ENCODE data around the gene AVPI1. TPM values are rescaled to one million over a fixed set of nuclear protein-coding genes. Genes with fewer than 3 reads are reported as not detected.

AVPI1 gene
- total and polyA plus RNA-seq, 2 experiments from 2014 or later, result 7.4 to 7.6 TPM

DNA sequence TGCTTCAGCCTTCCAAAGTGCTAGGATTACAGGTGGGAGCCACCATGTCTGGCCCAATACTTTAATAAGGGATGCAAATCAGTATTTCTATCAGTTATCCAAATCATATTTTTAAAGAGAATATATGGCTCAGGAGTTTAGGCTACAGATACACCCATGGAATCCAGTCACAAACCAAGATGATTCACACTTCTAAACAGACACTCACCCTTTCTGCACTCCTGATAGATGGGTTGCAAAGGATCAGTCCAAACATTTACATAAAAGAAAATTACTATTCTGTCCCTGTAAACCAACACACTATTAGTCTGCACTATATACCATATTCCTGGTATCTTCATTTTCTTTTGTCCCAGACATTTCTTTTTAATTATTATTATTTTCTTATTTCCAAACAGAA is 55.9 kb downstream of the AVPI1 start (continued):
- TF ChIP-seq, protein P1, sequence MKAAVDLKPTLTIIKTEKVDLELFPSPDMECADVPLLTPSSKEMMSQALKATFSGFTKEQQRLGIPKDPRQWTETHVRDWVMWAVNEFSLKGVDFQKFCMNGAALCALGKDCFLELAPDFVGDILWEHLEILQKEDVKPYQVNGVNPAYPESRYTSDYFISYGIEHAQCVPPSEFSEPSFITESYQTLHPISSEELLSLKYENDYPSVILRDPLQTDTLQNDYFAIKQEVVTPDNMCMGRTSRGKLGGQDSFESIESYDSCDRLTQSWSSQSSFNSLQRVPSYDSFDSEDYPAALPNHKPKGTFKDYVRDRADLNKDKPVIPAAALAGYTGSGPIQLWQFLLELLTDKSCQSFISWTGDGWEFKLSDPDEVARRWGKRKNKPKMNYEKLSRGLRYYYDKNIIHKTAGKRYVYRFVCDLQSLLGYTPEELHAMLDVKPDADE (IDR thresholded peaks at IDR 0.05), result no peak
- TF ChIP-seq POLR2AphosphoS5 (IDR thresholded peaks at IDR 0.05; ENCODE audit: low read depth) (no peak), EZH2 (IDR thresholded peaks at IDR 0.05; ENCODE audit: low read depth, unreplicated experiment) (no peak), JUNB (IDR thresholded peaks at IDR 0.05; ENCODE audit: unreplicated experiment) (no peak), STAT1 (IDR thresholded peaks at IDR 0.05; ENCODE audit: unreplicated experiment) (no peak), NANOG (IDR thresholded peaks at IDR 0.05; ENCODE audit: borderline replicate concordance) (no peak), ZNF114 (CRISPR knock-in tag; IDR thresholded peaks at IDR 0.05) (no peak), CREB1 (CRISPR knock-in tag; IDR thresholded peaks at IDR 0.05; ENCODE audit: low read depth) (no peak), ZNF331 (CRISPR knock-in tag; IDR thresholded peaks at IDR 0.05; ENCODE audit: low read depth) (no peak)
- TF ChIP-seq, protein P2, sequence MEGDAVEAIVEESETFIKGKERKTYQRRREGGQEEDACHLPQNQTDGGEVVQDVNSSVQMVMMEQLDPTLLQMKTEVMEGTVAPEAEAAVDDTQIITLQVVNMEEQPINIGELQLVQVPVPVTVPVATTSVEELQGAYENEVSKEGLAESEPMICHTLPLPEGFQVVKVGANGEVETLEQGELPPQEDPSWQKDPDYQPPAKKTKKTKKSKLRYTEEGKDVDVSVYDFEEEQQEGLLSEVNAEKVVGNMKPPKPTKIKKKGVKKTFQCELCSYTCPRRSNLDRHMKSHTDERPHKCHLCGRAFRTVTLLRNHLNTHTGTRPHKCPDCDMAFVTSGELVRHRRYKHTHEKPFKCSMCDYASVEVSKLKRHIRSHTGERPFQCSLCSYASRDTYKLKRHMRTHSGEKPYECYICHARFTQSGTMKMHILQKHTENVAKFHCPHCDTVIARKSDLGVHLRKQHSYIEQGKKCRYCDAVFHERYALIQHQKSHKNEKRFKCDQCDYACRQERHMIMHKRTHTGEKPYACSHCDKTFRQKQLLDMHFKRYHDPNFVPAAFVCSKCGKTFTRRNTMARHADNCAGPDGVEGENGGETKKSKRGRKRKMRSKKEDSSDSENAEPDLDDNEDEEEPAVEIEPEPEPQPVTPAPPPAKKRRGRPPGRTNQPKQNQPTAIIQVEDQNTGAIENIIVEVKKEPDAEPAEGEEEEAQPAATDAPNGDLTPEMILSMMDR (conservative IDR thresholded peaks at IDR 0.05; ENCODE audit: low read depth in 2 of 2), result no peak

GRCh38 chr10:97629289-97629688 is 57.8 kb downstream of the AVPI1 start:
- H3K36me3 Mint-ChIP-seq (ENCODE audit: low read depth), result no peaks in the 10 kb centered on the region
- no peaks in the 10 kb centered on the region for H3K27me3 ChIP-seq (ENCODE audit: insufficient read depth)
- no peak overlapping the region for H3K27ac Mint-ChIP-seq
- H3K9me3 Mint-ChIP-seq, result no peaks in the 10 kb centered on the region
- no peaks in the 10 kb centered on the region for H3K36me3 ChIP-seq (ENCODE audit: insufficient read depth)
- H3F3A ChIP-seq (replicated peaks; ENCODE audit: low read depth), result no peaks in the 10 kb centered on the region
- peaks cover 6% of the 10 kb centered on the region; the same call in 2 of the 3 replicates for H3K4me1 Mint-ChIP-seq
- no peak overlapping the region for H3K4me3 ChIP-seq
- H3K4me2 ChIP-seq, result no peak overlapping the region
- peaks cover 4% of the 10 kb centered on the region for H4K20me1 ChIP-seq (replicated peaks; ENCODE audit: insufficient read depth)
- H3K4me1 ChIP-seq (ENCODE audit: insufficient read depth), result 0 out of 2 replicates have a peak, but pooled peaks cover 3% of the 10 kb centered on the region
- H3K4me3 Mint-ChIP-seq, result no peak overlapping the region
- ATAC-seq (no peak), DNase-seq (ENCODE audit: low spot score) (no peak)
- H3K27ac ChIP-seq (ENCODE audit: low read depth), result no peak overlapping the region
- peaks cover 26% of the 10 kb centered on the region for H3K79me2 ChIP-seq (replicated peaks; ENCODE audit: insufficient read depth)
- no peak overlapping the region for H2AFZ ChIP-seq
- H3K27me3 Mint-ChIP-seq (ENCODE audit: insufficient read depth, low read depth, poor library complexity), result peaks cover 6% of the 10 kb centered on the region
- no peaks in the 10 kb centered on the region for H3K9me2 ChIP-seq (ENCODE audit: insufficient read depth)
- TF ChIP-seq, protein P2 (conservative IDR thresholded peaks at IDR 0.05; ENCODE audit: low read depth in 2 of 2), result no peak
- TF ChIP-seq ZNF331 (CRISPR knock-in tag; IDR thresholded peaks at IDR 0.05; ENCODE audit: low read depth) (no peak), POLR2AphosphoS5 (IDR thresholded peaks at IDR 0.05; ENCODE audit: low read depth) (no peak), JUNB (IDR thresholded peaks at IDR 0.05; ENCODE audit: unreplicated experiment) (no peak)
- TF ChIP-seq, protein P3, sequence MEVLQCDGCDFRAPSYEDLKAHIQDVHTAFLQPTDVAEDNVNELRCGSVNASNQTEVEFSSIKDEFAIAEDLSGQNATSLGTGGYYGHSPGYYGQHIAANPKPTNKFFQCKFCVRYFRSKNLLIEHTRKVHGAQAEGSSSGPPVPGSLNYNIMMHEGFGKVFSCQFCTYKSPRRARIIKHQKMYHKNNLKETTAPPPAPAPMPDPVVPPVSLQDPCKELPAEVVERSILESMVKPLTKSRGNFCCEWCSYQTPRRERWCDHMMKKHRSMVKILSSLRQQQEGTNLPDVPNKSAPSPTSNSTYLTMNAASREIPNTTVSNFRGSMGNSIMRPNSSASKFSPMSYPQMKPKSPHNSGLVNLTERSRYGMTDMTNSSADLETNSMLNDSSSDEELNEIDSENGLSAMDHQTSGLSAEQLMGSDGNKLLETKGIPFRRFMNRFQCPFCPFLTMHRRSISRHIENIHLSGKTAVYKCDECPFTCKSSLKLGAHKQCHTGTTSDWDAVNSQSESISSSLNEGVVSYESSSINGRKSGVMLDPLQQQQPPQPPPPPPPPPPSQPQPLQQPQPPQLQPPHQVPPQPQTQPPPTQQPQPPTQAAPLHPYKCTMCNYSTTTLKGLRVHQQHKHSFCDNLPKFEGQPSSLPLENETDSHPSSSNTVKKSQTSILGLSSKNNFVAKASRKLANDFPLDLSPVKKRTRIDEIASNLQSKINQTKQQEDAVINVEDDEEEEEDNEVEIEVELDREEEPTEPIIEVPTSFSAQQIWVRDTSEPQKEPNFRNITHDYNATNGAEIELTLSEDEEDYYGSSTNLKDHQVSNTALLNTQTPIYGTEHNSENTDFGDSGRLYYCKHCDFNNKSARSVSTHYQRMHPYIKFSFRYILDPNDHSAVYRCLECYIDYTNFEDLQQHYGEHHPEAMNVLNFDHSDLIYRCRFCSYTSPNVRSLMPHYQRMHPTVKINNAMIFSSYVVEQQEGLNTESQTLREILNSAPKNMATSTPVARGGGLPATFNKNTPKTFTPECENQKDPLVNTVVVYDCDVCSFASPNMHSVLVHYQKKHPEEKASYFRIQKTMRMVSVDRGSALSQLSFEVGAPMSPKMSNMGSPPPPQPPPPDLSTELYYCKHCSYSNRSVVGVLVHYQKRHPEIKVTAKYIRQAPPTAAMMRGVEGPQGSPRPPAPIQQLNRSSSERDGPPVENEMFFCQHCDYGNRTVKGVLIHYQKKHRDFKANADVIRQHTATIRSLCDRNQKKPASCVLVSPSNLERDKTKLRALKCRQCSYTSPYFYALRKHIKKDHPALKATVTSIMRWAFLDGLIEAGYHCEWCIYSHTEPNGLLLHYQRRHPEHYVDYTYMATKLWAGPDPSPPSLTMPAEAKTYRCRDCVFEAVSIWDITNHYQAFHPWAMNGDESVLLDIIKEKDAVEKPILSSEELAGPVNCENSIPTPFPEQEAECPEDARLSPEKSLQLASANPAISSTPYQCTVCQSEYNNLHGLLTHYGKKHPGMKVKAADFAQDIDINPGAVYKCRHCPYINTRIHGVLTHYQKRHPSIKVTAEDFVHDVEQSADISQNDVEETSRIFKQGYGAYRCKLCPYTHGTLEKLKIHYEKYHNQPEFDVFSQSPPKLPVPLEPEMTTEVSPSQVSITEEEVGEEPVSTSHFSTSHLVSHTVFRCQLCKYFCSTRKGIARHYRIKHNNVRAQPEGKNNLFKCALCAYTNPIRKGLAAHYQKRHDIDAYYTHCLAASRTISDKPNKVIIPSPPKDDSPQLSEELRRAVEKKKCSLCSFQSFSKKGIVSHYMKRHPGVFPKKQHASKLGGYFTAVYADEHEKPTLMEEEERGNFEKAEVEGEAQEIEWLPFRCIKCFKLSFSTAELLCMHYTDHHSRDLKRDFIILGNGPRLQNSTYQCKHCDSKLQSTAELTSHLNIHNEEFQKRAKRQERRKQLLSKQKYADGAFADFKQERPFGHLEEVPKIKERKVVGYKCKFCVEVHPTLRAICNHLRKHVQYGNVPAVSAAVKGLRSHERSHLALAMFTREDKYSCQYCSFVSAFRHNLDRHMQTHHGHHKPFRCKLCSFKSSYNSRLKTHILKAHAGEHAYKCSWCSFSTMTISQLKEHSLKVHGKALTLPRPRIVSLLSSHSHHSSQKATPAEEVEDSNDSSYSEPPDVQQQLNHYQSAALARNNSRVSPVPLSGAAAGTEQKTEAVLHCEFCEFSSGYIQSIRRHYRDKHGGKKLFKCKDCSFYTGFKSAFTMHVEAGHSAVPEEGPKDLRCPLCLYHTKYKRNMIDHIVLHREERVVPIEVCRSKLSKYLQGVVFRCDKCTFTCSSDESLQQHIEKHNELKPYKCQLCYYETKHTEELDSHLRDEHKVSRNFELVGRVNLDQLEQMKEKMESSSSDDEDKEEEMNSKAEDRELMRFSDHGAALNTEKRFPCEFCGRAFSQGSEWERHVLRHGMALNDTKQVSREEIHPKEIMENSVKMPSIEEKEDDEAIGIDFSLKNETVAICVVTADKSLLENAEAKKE (CRISPR knock-in tag; IDR thresholded peaks at IDR 0.05), result no peak

Data from GM23338 (cell line).